GM18505 (cell line): ENCODE measurements around the gene AUTS2.

ENCODE experiments used
- ATAC-seq: cut with Tn5 transposase; IDR thresholded peaks from one replicate; pipeline ENCODE4 v1.9.1; 2021; ENCODE audit not compliant: unreplicated experiment
- POLR2A ChIP-seq: IDR thresholded peaks from 4 replicates; pipeline ENCODE4 v1.6.1; 2011; ENCODE audit warnings: borderline replicate concordance; ENCODE audit not compliant: insufficient read depth, insufficient read length; ENCODE audit errors: extremely low read depth

The AUTS2 gene

GRCh38 chr7:69598081-69598486, at the start of gene AUTS2:
TSS of gene AUTS2 (plus strand) at chr7:69598475. CDS start at chr7:69599654, 1,179 bp downstream.
- no peak for TF ChIP-seq POLR2A
- ATAC-seq: peak; percentile 66

- no peak for ATAC-seq
- TF ChIP-seq POLR2A: no peak
Measured at GRCh38 chr7:69550991-69551390, 47.3 kb upstream of the AUTS2 start.

DNA sequence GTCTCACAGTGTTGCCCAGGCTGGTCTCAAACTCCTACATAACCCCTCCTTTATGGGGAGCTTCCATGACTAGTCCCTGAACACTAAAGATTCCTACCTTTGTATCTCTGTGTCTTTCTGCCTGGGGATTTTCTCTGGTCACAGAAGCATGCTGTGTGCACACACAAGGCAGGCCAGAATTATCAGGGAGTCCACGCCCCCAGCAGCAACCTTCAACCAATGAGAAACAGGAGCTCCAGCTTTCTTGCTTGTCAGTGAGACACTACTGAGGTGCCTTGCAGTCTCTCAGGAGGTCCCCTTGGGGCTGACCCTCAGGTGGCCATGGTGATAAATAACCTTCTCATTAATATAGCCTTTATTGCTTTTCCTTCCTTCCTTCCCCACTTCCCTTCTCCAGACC, 45.1 kb upstream of the AUTS2 start:
- ATAC-seq: no peak
- TF ChIP-seq POLR2A: no peak

DNA sequence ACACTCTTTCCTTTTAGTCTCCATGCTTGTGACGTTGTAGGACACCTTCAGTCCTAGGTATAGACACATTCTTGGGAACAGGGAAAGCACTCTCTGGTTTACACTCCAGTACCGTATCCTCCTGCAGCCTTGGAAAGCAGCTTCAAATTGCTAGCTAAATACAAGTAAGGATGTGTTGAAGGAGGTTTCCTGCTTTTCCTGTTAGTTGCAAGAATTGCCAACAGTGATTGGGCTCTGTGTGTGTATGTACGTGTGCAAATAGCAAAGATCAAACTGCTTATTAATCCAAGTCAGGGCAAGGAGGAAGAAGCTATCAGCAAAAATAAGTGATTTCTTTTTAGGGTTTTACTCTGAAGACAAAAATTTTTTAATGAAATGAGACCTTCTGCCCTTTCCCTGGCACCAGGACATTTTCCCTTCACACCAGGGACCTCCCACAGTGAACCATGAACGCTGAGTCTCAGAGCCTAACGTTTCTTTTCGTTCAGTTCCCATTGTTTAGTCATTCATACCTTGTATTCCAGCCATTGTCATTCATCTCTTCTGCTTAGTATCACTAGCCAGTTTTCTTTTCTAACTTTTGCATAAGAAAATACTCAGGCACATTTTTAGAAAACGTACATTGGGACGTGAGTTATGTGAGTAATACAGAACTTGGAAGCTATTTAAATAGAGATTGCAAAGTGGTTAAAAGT, 36.9 kb upstream of the AUTS2 start:
- TF ChIP-seq POLR2A: no peak
- ATAC-seq: no peak

GRCh38 chr7:69564454-69565417, 33.5 kb upstream of the AUTS2 start:
- TF ChIP-seq POLR2A: no peak

DNA sequence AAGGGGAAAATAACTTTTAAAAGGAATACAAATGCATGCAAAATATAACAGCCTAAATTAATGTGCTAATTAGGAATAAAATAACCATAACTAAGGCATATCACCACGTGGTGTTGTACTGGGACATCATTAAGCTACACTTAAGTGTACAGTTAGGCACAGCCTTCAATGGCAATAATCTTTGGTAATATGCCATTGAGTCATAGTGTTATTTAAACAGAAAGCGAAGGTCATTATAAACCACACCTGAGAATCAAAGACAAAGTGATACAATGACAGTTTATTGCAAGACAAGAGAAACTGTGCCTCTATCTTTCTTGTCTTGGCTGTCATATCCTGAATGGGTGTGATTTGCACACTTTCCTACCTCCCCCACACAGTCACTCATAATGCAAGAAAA, 30.5 kb upstream of the AUTS2 start:
- ATAC-seq: no peak
- TF ChIP-seq POLR2A: no peak

More at GRCh38 chr7:69564454-69565417, 33.5 kb upstream of the AUTS2 start:
- peak; percentile 83 for ATAC-seq

DNA sequence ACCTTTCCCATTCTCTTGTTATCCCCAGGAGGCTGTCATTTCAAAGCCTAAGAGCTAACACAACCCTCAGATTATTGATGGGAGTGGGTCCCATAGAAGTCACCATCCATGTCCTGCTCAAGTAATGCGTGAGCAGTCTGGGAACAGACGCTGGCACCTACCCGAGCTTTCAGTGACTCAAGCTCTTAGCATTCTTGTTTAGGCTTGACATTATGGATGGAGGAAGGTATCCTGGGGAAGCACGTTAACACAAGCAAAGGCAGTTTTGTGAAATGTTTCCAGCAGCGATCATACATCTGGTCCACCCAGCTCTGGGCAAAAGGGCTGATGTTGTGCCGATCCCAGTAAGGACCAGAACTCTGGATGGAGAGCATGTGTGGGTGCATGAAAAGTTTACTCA, 30.0 kb upstream of the AUTS2 start:
- no peak for ATAC-seq

GRCh38 chr7:69575651-69576050, 22.6 kb upstream of the AUTS2 start:
- no peak for TF ChIP-seq POLR2A
- no peak for ATAC-seq

More for the DNA sequence above, 30.0 kb upstream of the AUTS2 start:
- TF ChIP-seq POLR2A: no peak

DNA sequence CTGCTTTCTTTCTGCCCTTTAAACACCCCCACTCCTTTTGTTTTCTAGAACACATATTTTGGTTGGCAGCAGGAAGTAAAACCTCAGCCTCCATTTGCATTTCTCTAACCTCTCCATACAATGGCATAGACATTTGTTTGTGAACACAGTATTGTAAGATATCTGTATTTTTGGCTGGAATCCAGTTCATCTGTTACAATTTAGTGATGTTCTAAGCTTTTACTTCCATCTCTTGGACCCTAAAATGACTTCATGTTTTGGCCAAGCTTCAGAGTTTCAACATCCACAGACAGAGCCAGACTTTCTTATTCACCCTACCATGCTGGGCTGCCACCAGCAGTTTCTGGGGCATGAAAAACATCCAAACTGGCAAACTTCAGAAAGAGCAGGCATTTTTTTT, 21.1 kb upstream of the AUTS2 start:
- TF ChIP-seq POLR2A: no peak
- ATAC-seq: peak; percentile 59

- ATAC-seq: no peak
- TF ChIP-seq POLR2A: no peak
Measured at GRCh38 chr7:69585169-69585568, 13.1 kb upstream of the AUTS2 start.

- no peak for ATAC-seq
- no peak for TF ChIP-seq POLR2A
Measured at GRCh38 chr7:69586321-69586720, 12.0 kb upstream of the AUTS2 start.

DNA sequence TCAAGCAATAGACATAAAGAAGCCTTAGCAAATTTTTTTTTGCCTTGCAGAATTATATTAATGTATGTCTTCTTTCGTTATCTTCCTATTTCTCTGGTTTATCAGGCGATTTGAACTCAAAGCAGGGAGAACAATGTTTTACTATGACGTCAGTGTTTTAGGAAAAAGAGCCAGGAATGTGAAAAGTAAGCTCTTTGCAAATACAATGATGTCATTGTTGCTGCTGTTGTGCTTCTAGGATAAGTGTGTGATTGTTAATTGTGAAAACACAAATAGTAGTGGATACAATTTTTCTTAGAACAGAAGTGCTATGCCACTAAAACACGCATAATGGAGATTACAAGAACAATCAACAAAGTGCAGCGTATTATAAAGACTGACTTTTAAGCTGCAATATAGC, 9.5 kb upstream of the AUTS2 start:
- no peak for ATAC-seq
- TF ChIP-seq POLR2A: no peak

DNA sequence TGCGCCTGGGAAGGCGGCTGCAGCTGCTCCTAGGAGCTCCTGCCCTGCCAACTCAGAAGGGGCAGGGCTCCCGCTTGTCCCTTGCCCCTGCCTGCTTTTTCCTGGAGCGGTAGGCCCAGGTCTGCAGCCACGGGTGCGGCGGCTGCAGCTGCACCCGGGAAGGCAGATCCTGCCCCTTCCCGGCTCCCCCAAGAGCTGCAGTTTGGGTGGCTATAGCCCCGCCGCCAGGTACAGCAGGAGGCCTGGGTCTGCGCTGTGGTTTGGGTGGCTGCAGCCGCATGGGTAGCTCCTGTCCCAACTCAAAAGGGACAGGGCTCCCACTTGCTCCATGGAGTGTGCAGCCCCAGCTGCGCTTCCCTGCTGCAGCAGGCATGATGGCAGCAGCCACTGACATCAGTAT, 6.5 kb upstream of the AUTS2 start:
- TF ChIP-seq POLR2A: no peak
- ATAC-seq: no peak

DNA sequence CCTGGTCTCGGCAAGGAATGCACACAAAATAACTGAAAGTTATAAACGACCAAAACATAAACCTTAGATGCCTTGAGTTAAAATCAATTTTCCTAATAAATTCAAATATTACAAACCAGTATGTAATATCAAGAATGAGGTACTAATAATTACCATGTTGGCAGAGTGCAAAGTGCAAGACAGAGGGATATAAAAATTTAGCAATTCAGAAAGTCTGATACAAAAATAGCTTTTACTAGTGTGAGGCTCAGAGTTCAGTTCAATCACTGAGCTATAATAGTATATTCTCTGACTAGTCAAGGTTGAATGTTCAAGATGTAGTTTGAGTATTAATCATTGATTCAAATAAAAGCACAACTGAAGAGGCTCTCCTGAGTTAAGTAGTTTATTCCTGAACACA, 4.8 kb upstream of the AUTS2 start:
- ATAC-seq: no peak
- no peak for TF ChIP-seq POLR2A
